Activated CD4-positive, alpha-beta T cell treated with anti-CD3 and anti-CD28 coated beads for 24 hours (primary cell): ENCODE results near the gene EFTUD2.
"Not testable (repeated sequence)": the region's sequence is repeated elsewhere in the genome, so short reads cannot be mapped to it uniquely, and the experiment has no call there.

Experiments used
- DNase-seq, 2 donors: peaks; one replicate each; pipeline ENCODE4 v3.0.0-alpha.2; 2020; ENCODE audit warnings: low read depth in 2 of 2

Gene EFTUD2

GRCh38 chr17:44848961-44849489 lies 50.2 kb downstream of the EFTUD2 start:
- no peak for DNase-seq

- DNase-seq: no peak
Measured at GRCh38 chr17:44848257-44848795, 50.9 kb downstream of the EFTUD2 start.

GRCh38 chr17:44847586-44847985 lies 51.7 kb downstream of the EFTUD2 start, which contains the start of gene HIGD1B:
Gene HIGD1B (plus strand): TSS chr17:44847883. CDS start chr17:44848153, 270 bp downstream.
- no peak for DNase-seq

- no peak for DNase-seq
Measured at GRCh38 chr17:44846206-44846605, 53.0 kb downstream of the EFTUD2 start.

GRCh38 chr17:44844390-44844830 lies 54.8 kb downstream of the EFTUD2 start:
- no peak for DNase-seq

GRCh38 chr17:44842748-44843147 lies 56.5 kb downstream of the EFTUD2 start:
- DNase-seq: no peak

- no peak for DNase-seq
Measured at GRCh38 chr17:44840936-44841335, 58.3 kb downstream of the EFTUD2 start.

- DNase-seq: no peak
Measured at GRCh38 chr17:44840274-44840673, 59.0 kb downstream of the EFTUD2 start.

- no peak for DNase-seq
Measured at GRCh38 chr17:44837196-44837595, 62.0 kb downstream of the EFTUD2 start.

- DNase-seq: no peak
Measured at GRCh38 chr17:44832805-44833204, 66.4 kb downstream of the EFTUD2 start.

- no peak for DNase-seq
Measured at GRCh38 chr17:44831371-44831770, 67.9 kb downstream of the EFTUD2 start.

GRCh38 chr17:44830359-44831288 lies 68.6 kb downstream of the EFTUD2 start:
- peak in 1 of 2 donors; percentile 12 for DNase-seq

GRCh38 chr17:44829523-44830358 lies 69.5 kb downstream of the EFTUD2 start, which contains the start of gene GJC1:
Gene GJC1 (minus strand): TSS chr17:44830287. CDS start chr17:44805817, 24,470 bp downstream.
- peak in 1 of 2 donors; percentile 11 for DNase-seq

- no peak for DNase-seq
Measured at GRCh38 chr17:44828919-44829522, 70.2 kb downstream of the EFTUD2 start.

GRCh38 chr17:44827863-44828262 lies 71.4 kb downstream of the EFTUD2 start:
- no peak for DNase-seq

- no peak for DNase-seq
Measured at GRCh38 chr17:44826123-44826790, 73.0 kb downstream of the EFTUD2 start.

GRCh38 chr17:44825236-44825635 lies 74.0 kb downstream of the EFTUD2 start:
- DNase-seq: not testable (repeated sequence)

GRCh38 chr17:44820631-44821212 lies 78.5 kb downstream of the EFTUD2 start:
- no peak for DNase-seq

GRCh38 chr17:44818508-44818907 lies 80.7 kb downstream of the EFTUD2 start:
- DNase-seq: not testable (repeated sequence)

- no peak for DNase-seq
Measured at GRCh38 chr17:44812263-44812662, 87.0 kb downstream of the EFTUD2 start.
